Measurements from ENCODE around the gene TUBA8.

- TF ChIP-seq CTCF (conservative IDR thresholded peaks at IDR 0.05 in 1 of 2, IDR thresholded peaks at IDR 0.05 in 1 of 2; ENCODE audit: low read depth in 1 of 2, low read length in 2 of 2), result no peak
- no peak for TF ChIP-seq EZH2 (IDR thresholded peaks at IDR 0.05; ENCODE audit: low read length, missing control alignments)
Observed at GRCh38 chr22:18063306-18063705, 47.3 kb upstream of the TUBA8 start.

Measured in fibroblast of lung (primary cell).